ENCODE results near the gene TPI1. TPM values are rescaled to one million over a fixed set of nuclear protein-coding genes. Genes with fewer than 3 reads are reported as not detected.

The TPI1 gene
- total RNA-seq, 2 experiments from 2014 or later = 608 to 801 TPM

DNA sequence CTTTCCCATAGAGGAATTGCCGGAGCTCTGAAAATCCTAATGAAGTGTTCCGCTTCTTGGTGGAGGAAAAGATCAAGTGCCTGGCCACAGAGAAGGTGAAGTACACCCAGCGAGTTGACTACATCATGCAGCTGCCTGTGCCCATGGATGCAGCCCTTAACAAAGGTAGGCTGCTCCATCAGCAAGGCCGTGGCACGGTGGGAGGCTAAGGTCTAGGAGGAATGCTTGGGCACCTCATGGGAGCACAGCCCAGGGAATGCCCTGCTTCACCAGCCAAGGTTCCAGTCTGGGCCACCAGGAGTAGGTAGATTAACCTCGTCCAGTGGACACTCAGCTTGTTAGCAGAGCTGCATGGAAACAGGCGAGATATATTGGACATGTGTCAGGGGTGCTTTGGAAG is 6.4 kb upstream of the TPI1 start:
- no peaks in the 10 kb centered on the region for H4K20me1 ChIP-seq (ENCODE audit: insufficient read depth, low read length)
- ChIA-PET POLR2A (interaction anchor here (1.4 kb wide), 1 partner anchor 9 kb away, joined by 4 read pairs; the partner anchor contains the start of genes CDCA3 and USP5), CTCF (ENCODE audit: unreplicated experiment) (no interaction called here)
- no peaks in the 10 kb centered on the region for H3K9me3 ChIP-seq (ENCODE audit: low read length)
- H3K36me3 ChIP-seq (ENCODE audit: insufficient read depth, low read length) = peaks cover 95% of the 10 kb centered on the region
- no peak overlapping the region for H3K4me3 ChIP-seq (ENCODE audit: low read depth, low read length, poor library complexity, severe bottlenecking)
- no peaks in the 10 kb centered on the region for H3K9me2 ChIP-seq (ENCODE audit: insufficient read depth, low read length)
- no TSS peak for BruUV-seq (replicated peaks)
- no peaks in the 10 kb centered on the region for H3K4me1 ChIP-seq (ENCODE audit: insufficient read depth, low read length, poor library complexity, severe bottlenecking)
- DNase-seq (ENCODE audit: low spot score) = no peak
- H2AFZ ChIP-seq (ENCODE audit: low read length) = no peak overlapping the region
- no peaks in the 10 kb centered on the region for H3K79me2 ChIP-seq (ENCODE audit: insufficient read depth, low read depth, low read length)
- H3K4me2 ChIP-seq (ENCODE audit: low read length) = no peak overlapping the region
- intact Hi-C loops (cut with micrococcal nuclease; ENCODE audit: unreplicated experiment) = no loop called here
- TF ChIP-seq EZH2phosphoT487 (IDR thresholded peaks at IDR 0.05; ENCODE audit: borderline replicate concordance, low read depth, low read length) (no peak), CTCF (conservative IDR thresholded peaks at IDR 0.05; ENCODE audit: low read length) (no peak)
- H3K27ac ChIP-seq (ENCODE audit: low read depth, low read length, poor library complexity, severe bottlenecking) = no peak overlapping the region

DNA sequence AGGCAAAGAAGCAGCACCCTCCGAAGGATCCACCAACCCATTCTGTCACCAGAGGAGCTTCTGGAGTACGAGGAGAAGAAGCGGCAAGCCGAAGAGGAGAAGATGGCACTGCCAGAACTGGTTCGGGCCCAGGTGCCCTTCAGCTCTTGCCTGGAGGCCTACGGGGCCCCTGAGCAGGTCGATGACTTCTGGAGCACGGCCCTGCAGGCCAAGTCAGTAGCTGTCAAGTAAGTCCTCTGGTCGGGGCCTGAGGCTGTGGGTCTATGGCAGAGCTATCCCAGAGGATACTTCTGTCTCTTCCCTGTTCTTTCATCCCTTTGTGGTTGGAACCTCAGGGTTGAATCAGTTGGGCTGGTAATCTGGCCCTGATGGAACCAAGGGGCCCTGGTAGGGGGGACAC is 5.9 kb upstream of the TPI1 start:
- intact Hi-C loops (cut with micrococcal nuclease; ENCODE audit: unreplicated experiment) = no loop called here
- Histone ChIP-seq H3K9me3 (ENCODE audit: low read length) (no peaks in the 10 kb centered on the region), H3K9me2 (ENCODE audit: insufficient read depth, low read length) (no peaks in the 10 kb centered on the region), H3K36me3 (ENCODE audit: insufficient read depth, low read length) (peaks cover 95% of the 10 kb centered on the region), H3K4me2 (ENCODE audit: low read length) (no peak overlapping the region), H2AFZ (ENCODE audit: low read length) (no peak overlapping the region), H4K20me1 (ENCODE audit: insufficient read depth, low read length) (no peaks in the 10 kb centered on the region), H3K4me3 (ENCODE audit: low read depth, low read length, poor library complexity, severe bottlenecking) (no peak overlapping the region), H3K27ac (ENCODE audit: low read depth, low read length, poor library complexity, severe bottlenecking) (no peak overlapping the region), H3K79me2 (ENCODE audit: insufficient read depth, low read depth, low read length) (no peaks in the 10 kb centered on the region), H3K4me1 (ENCODE audit: insufficient read depth, low read length, poor library complexity, severe bottlenecking) (peaks cover 2% of the 10 kb centered on the region)
- CTCF ChIA-PET (ENCODE audit: unreplicated experiment) = no interaction called here
- TF ChIP-seq CTCF (conservative IDR thresholded peaks at IDR 0.05; ENCODE audit: low read length) (no peak), EZH2phosphoT487 (IDR thresholded peaks at IDR 0.05; ENCODE audit: borderline replicate concordance, low read depth, low read length) (no peak)
- POLR2A ChIA-PET = interaction anchor here (1.4 kb wide), 1 partner anchor 10 kb away, joined by 4 read pairs; the partner anchor contains the start of genes CDCA3 and USP5
- no TSS peak for BruUV-seq (replicated peaks)
- no peak for DNase-seq (ENCODE audit: low spot score)

- no peak for DNase-seq (ENCODE audit: low spot score)
- POLR2A ChIA-PET = interaction anchor here (0.6 kb wide), 1 partner anchor 52 kb away, joined by 4 read pairs; no protein-coding TSS in a partner anchor
- H3K79me2 ChIP-seq (ENCODE audit: insufficient read depth, low read depth, low read length) = peaks cover 1% of the 10 kb centered on the region; the same call in 1 of the 2 replicates
- BruUV-seq (replicated peaks) = no TSS peak
- peaks cover 79% of the 10 kb centered on the region for H3K36me3 ChIP-seq (ENCODE audit: insufficient read depth, low read length)
- intact Hi-C loops (cut with micrococcal nuclease; ENCODE audit: unreplicated experiment) = no loop called here
- no peak overlapping the region for H2AFZ ChIP-seq (ENCODE audit: low read length)
- CTCF ChIA-PET (ENCODE audit: unreplicated experiment) = no interaction called here
- H3K27ac ChIP-seq (ENCODE audit: low read depth, low read length, poor library complexity, severe bottlenecking) = no peak overlapping the region
- no peak overlapping the region for H3K4me3 ChIP-seq (ENCODE audit: low read depth, low read length, poor library complexity, severe bottlenecking)
- no peaks in the 10 kb centered on the region for H3K9me3 ChIP-seq (ENCODE audit: low read length)
- no peaks in the 10 kb centered on the region for H4K20me1 ChIP-seq (ENCODE audit: insufficient read depth, low read length)
- no peak overlapping the region for H3K4me2 ChIP-seq (ENCODE audit: low read length)
- TF ChIP-seq CTCF (conservative IDR thresholded peaks at IDR 0.05; ENCODE audit: low read length) (no peak), EZH2phosphoT487 (IDR thresholded peaks at IDR 0.05; ENCODE audit: borderline replicate concordance, low read depth, low read length) (no peak)
- H3K4me1 ChIP-seq (ENCODE audit: insufficient read depth, low read length, poor library complexity, severe bottlenecking) = peaks cover 10% of the 10 kb centered on the region
- no peaks in the 10 kb centered on the region for H3K9me2 ChIP-seq (ENCODE audit: insufficient read depth, low read length)
These were observed 4.3 kb upstream of the TPI1 start for GRCh38 chr12:6863033-6863432.
